ENCODE measurements around the gene SHQ1.

- TF ChIP-seq CTCF (IDR thresholded peaks at IDR 0.05) (no peak), POLR2A (IDR thresholded peaks at IDR 0.05) (no peak)
Observed at GRCh38 chr3:72763751-72764440, 84.3 kb downstream of the SHQ1 start.

Data from sigmoid colon (tissue), 3 donors.